OCI-LY7 (cell line): ENCODE data around the gene TBRG4.

ENCODE experiments used
- EZH2phosphoT487 ChIP-seq: fragments of 200-600 bp; sonication (generic); IDR thresholded peaks from 2 replicates; pipeline ENCODE4 v1.6.1; 2018; ENCODE audit warnings: low read depth, borderline replicate concordance, mild to moderate bottlenecking, mixed run types, antibody characterized with exemption, low read length, moderate library complexity, mixed read lengths
- TF ChIP-seq, protein P1 (sequence below): fragments of 200-600 bp; sonication (generic); conservative IDR thresholded peaks from 2 replicates; pipeline ENCODE4 v1.5.1; 2014; ENCODE audit warnings: mild to moderate bottlenecking, antibody characterized with exemption, low read length, moderate library complexity, mixed read lengths

DNA sequence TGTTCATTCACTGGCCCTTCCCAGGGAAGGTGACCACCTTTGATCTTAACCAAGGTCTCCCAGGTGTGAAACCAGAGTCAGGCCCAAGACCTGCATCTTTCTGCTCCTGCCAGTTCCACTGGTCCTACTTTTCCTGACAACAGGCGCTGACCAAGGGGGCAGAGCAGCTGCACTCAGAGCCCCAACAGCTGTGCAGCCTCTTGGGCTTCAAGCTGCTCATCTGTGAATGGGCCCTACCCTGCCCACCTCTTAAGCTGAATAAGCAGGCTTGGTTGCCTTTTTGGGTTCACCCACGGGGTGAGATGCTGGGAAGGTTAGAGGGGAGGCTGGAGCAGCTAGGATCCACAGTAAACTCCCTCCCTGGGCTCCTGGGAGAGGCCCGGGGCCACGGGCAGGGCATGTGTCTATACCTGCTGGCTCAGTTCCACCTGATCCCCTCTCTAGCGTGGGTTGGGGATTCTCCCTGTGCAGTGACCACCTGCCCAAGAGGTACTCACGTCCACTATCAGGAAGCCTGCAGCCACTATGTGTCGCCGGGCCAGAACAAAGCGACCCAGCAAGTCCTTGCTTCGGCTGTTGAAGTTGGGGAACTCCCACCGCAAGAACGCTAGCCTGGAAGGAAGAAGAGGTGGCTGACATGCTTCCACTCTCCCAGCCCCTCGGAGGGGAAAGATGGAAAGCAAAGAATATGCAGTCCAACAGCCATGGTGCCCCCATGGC is 10.6 kb downstream of the TBRG4 start:
- TF ChIP-seq, protein P1, sequence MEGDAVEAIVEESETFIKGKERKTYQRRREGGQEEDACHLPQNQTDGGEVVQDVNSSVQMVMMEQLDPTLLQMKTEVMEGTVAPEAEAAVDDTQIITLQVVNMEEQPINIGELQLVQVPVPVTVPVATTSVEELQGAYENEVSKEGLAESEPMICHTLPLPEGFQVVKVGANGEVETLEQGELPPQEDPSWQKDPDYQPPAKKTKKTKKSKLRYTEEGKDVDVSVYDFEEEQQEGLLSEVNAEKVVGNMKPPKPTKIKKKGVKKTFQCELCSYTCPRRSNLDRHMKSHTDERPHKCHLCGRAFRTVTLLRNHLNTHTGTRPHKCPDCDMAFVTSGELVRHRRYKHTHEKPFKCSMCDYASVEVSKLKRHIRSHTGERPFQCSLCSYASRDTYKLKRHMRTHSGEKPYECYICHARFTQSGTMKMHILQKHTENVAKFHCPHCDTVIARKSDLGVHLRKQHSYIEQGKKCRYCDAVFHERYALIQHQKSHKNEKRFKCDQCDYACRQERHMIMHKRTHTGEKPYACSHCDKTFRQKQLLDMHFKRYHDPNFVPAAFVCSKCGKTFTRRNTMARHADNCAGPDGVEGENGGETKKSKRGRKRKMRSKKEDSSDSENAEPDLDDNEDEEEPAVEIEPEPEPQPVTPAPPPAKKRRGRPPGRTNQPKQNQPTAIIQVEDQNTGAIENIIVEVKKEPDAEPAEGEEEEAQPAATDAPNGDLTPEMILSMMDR: no peak
- no peak for TF ChIP-seq EZH2phosphoT487
